Caco-2 (cell line): ENCODE measurements around the gene KLF16. TPM values are rescaled to one million over a fixed set of nuclear protein-coding genes. Genes with fewer than 3 reads are reported as not detected.

ENCODE experiments used
- BruUV-seq: library from RNA; stranded (reverse); fragments of 400-500 nt; replicated peaks from 2 replicates; lab custom pipeline; 2021; lab: Mats Ljungman, UMichigan
- CTCF ChIA-PET: fragments of 300-600 bp; sonication (Branson Sonifier 250); formaldehyde crosslinking; loops from one replicate; lab custom pipeline; 2022; ENCODE audit warnings: antibody characterized with exemption; lab: Charles Lee
- POLR2A ChIA-PET: fragments of 300-600 bp; sonication (Branson Sonifier 250); formaldehyde crosslinking; loops from one replicate; lab custom pipeline; 2022; ENCODE audit warnings: antibody characterized with exemption; lab: Charles Lee
- DNase-seq, 2 experiments: peaks; one replicate each; pipeline versions ENCODE4 v3.0.0 to v3.0.0-alpha.2; 2020 to 2022
- H3K27me3 ChIP-seq: replicated peaks from 2 replicates; pipeline ENCODE4 v1.6.0; 2011; ENCODE audit warnings: low read length; ENCODE audit not compliant: control insufficient read depth, insufficient read depth
- H3K36me3 ChIP-seq: 2 replicates; pipeline ENCODE4 v1.5.1; 2011; ENCODE audit warnings: low read length; ENCODE audit not compliant: control insufficient read depth, insufficient read depth
- H3K4me1 ChIP-seq: fragments of 250-450 bp; sonication (Bioruptor Pico); 2 replicates; pipeline ENCODE4 v1.5.1; 2020; ENCODE audit warnings: mild to moderate bottlenecking
- H3K4me3 ChIP-seq: 2 replicates; pipeline ENCODE4 v1.5.1; 2011; ENCODE audit warnings: low read depth, mild to moderate bottlenecking, control low read depth, low read length
- H3K9me3 ChIP-seq: fragments of 250-450 bp; sonication (Bioruptor Pico); 2 replicates; pipeline ENCODE4 v1.5.1; 2020; ENCODE audit warnings: mild to moderate bottlenecking, moderate library complexity
- H3K27ac Mint-ChIP-seq: one replicate; pipeline ENCODE4 v1.8.0; 2022; ENCODE audit warnings: mixed read lengths; ENCODE audit not compliant: unreplicated experiment
- H3K27me3 Mint-ChIP-seq: one replicate; pipeline ENCODE4 v1.8.0; 2022; ENCODE audit warnings: mixed read lengths; ENCODE audit not compliant: insufficient read depth, unreplicated experiment
- H3K36me3 Mint-ChIP-seq: one replicate; pipeline ENCODE4 v1.8.0; 2022; ENCODE audit warnings: mild to moderate bottlenecking, mixed read lengths; ENCODE audit not compliant: insufficient read depth, unreplicated experiment
- H3K4me1 Mint-ChIP-seq: one replicate; pipeline ENCODE4 v1.8.0; 2022; ENCODE audit warnings: low read depth, mixed read lengths; ENCODE audit not compliant: unreplicated experiment
- H3K4me3 Mint-ChIP-seq: one replicate; pipeline ENCODE4 v1.8.0; 2022; ENCODE audit warnings: mild to moderate bottlenecking, moderate library complexity, mixed read lengths; ENCODE audit not compliant: unreplicated experiment
- H3K9me3 Mint-ChIP-seq: one replicate; pipeline ENCODE4 v1.8.0; 2022; ENCODE audit warnings: mixed read lengths; ENCODE audit not compliant: unreplicated experiment
- CTCF ChIP-seq, 2 experiments: fragments of 200-600 bp in 1 of 2; IDR thresholded peaks; 1 replicate in 1 of 2; 2 replicates in 1 of 2; pipeline versions ENCODE4 v1.5.1 to v1.8.0; 2011 to 2022; ENCODE audit warnings: antibody characterized with exemption in 1 of 2, control low read depth in 1 of 2, inconsistent platforms in 1 of 2, low read depth in 1 of 2, low read length in 1 of 2, mild to moderate bottlenecking in 1 of 2, moderate library complexity in 1 of 2; ENCODE audit not compliant: insufficient read depth in 1 of 2, severe bottlenecking in 1 of 2, unreplicated experiment in 1 of 2
- intact Hi-C: fragments of 100-400 bp; cut with micrococcal nuclease; formaldehyde crosslinking; loops from one replicate; pipeline ENCODE4 v1.10.0; 2022; ENCODE audit not compliant: unreplicated experiment
- total RNA-seq: library from RNA; stranded (reverse); gene quantifications from 2 replicates; pipeline ENCODE4 v1.2.3, GENCODE V29; 2022

KLF16 gene
- total RNA-seq, 1 experiment from 2014 or later = 26.8 TPM

GRCh38 chr19:1812426-1813191, 50.8 kb downstream of the KLF16 start:
- H3K27ac Mint-ChIP-seq = peak overlapping the region; percentile 55
- peaks cover 12% of the 10 kb centered on the region for H3K36me3 Mint-ChIP-seq
- Histone ChIP-seq H3K27me3 (no peaks in the 10 kb centered on the region; the same call in 1 of the 2 replicates), H3K4me3 (peak overlapping the region; percentile 47), H3K4me1 (no peaks in the 10 kb centered on the region), H3K36me3 (no peaks in the 10 kb centered on the region; the same call in 1 of the 2 replicates), H3K9me3 (no peaks in the 10 kb centered on the region)
- DNase-seq = peak; percentile 89 to 94
- TF ChIP-seq CTCF (IDR thresholded peaks at IDR 0.05; ENCODE audit: insufficient read depth in 1 of 2, low read depth in 1 of 2, low read length in 1 of 2, severe bottlenecking in 1 of 2, unreplicated experiment in 1 of 2) = peak; percentile 54 to 59
- H3K4me1 Mint-ChIP-seq = no peaks in the 10 kb centered on the region
- intact Hi-C loops = loop anchor here (1.0 kb wide), 1 partner anchor 17 kb away; no protein-coding TSS in a partner anchor
- ChIA-PET POLR2A (no interaction called here), CTCF (no interaction called here)
- H3K9me3 Mint-ChIP-seq = no peaks in the 10 kb centered on the region
- peak overlapping the region; percentile 94 for H3K4me3 Mint-ChIP-seq
- no TSS peak for BruUV-seq
- no peaks in the 10 kb centered on the region for H3K27me3 Mint-ChIP-seq

GRCh38 chr19:1811942-1812425, 51.4 kb downstream of the KLF16 start, which contains the start of gene ATP8B3:
ATP8B3 (minus strand) TSS chr19:1812276; CDS start chr19:1811736, 540 bp downstream.
- Mint-ChIP-seq H3K4me1 (no peaks in the 10 kb centered on the region), H3K4me3 (peak within 1 kb of the TSS; percentile 94), H3K9me3 (no peaks in the 10 kb centered on the region), H3K27ac (peak within 1 kb of the TSS; percentile 55), H3K36me3 (peaks cover 12% of the 10 kb centered on the region), H3K27me3 (no peaks in the 10 kb centered on the region)
- intact Hi-C loops = loop anchor here (1.0 kb wide), 1 partner anchor 17 kb away; no protein-coding TSS in a partner anchor
- Histone ChIP-seq H3K36me3 (no peaks in the 10 kb centered on the region), H3K27me3 (no peaks in the 10 kb centered on the region; the same call in 1 of the 2 replicates), H3K4me3 (peak within 1 kb of the TSS; percentile 47), H3K9me3 (no peaks in the 10 kb centered on the region), H3K4me1 (no peaks in the 10 kb centered on the region)
- DNase-seq = no peak
- BruUV-seq = no TSS peak
- ChIA-PET CTCF (no interaction called here), POLR2A (no interaction called here)
- no peak for TF ChIP-seq CTCF (IDR thresholded peaks at IDR 0.05; ENCODE audit: insufficient read depth in 1 of 2, low read depth in 1 of 2, low read length in 1 of 2, severe bottlenecking in 1 of 2, unreplicated experiment in 1 of 2)

GRCh38 chr19:1811472-1811894, 51.9 kb downstream of the KLF16 start:
- Mint-ChIP-seq H3K4me1 (no peaks in the 10 kb centered on the region), H3K27me3 (no peaks in the 10 kb centered on the region), H3K36me3 (peaks cover 12% of the 10 kb centered on the region), H3K27ac (peak overlapping the region; percentile 21), H3K9me3 (no peaks in the 10 kb centered on the region), H3K4me3 (peak overlapping the region; percentile 38)
- H3K4me3 ChIP-seq = no peak overlapping the region
- H3K36me3 ChIP-seq = no peaks in the 10 kb centered on the region
- H3K27me3 ChIP-seq = no peaks in the 10 kb centered on the region; the same call in 1 of the 2 replicates
- intact Hi-C loops = no loop called here
- no peaks in the 10 kb centered on the region for H3K9me3 ChIP-seq
- TF ChIP-seq CTCF (IDR thresholded peaks at IDR 0.05; ENCODE audit: insufficient read depth in 1 of 2, low read depth in 1 of 2, low read length in 1 of 2, severe bottlenecking in 1 of 2, unreplicated experiment in 1 of 2) = no peak
- POLR2A ChIA-PET = no interaction called here
- H3K4me1 ChIP-seq = no peaks in the 10 kb centered on the region
- BruUV-seq = no TSS peak
- CTCF ChIA-PET = no interaction called here
- no peak for DNase-seq
